ENCODE data around the gene RND3. TPM values are rescaled to one million over a fixed set of nuclear protein-coding genes. Genes with fewer than 3 reads are reported as not detected.
A peak's percentile ranks its signal among the peaks of the same experiment; 100 is the strongest.

Gene RND3, protein sequence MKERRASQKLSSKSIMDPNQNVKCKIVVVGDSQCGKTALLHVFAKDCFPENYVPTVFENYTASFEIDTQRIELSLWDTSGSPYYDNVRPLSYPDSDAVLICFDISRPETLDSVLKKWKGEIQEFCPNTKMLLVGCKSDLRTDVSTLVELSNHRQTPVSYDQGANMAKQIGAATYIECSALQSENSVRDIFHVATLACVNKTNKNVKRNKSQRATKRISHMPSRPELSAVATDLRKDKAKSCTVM
- total RNA-seq: not detected in 2 replicates

DNA sequence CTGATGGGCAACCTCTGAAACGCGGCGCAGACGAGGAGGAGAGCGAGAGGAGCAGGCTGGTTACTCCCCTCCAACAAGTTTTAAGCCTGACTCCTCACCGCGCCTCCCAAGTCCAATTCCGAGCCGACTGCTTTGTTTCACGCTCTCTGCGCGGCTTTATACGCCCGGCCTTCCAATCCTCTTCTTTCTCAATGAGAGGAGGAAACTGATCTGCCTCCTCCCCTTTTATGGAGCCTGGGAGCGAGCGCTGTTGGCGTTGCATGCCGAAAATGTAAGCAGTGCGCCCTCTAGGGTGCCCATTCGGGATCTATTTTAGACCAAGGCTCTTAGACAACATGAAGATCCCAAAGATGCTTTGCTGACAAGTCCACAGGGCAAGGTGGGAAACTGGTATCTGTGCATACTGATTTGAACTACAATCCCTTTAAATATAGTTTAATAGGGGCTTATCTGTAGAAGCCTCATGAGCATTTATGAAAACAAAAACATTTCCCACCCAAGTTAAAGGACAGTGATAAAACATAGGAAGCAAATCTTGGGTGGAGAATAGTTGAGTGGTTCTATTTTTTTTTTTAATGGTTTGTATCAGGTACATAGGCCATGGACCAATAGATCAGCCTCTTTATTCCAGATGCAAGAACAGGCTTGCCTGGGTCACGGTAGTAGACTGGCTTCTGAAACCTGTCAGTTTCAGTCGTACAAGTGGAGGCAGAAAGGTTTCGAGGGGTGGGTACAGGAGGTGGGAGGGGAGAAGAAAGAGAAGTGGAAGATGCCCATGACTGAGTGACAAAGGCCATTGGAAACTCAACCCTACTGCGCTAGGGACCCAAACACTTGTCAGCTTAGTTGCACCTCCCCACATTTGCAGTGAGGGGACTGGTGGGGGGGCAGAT lies at the start of gene RND3:
Gene RND3, minus strand, starts transcription at position 131 of the 893 bp plus-strand sequence. CDS start 250 bp downstream, outside the sequence.
- H3K27me3 Mint-ChIP-seq: peaks cover 52% of the 10 kb centered on the region
- H3K4me1 Mint-ChIP-seq: peaks cover 11% of the 10 kb centered on the region
- intact Hi-C loops (cut with micrococcal nuclease): loop anchor here (1.0 kb wide), 1 partner anchor 890 kb away; no protein-coding TSS in a partner anchor
- H3K9me3 Mint-ChIP-seq: no peaks in the 10 kb centered on the region
- no peaks in the 10 kb centered on the region for H3K36me3 Mint-ChIP-seq (ENCODE audit: low read depth)
- DNase-seq: peak; percentile 85
- peak within 1 kb of the TSS; percentile 63 for H3K4me3 Mint-ChIP-seq
- H3K27ac Mint-ChIP-seq: no peak within 1 kb of the TSS

DNA sequence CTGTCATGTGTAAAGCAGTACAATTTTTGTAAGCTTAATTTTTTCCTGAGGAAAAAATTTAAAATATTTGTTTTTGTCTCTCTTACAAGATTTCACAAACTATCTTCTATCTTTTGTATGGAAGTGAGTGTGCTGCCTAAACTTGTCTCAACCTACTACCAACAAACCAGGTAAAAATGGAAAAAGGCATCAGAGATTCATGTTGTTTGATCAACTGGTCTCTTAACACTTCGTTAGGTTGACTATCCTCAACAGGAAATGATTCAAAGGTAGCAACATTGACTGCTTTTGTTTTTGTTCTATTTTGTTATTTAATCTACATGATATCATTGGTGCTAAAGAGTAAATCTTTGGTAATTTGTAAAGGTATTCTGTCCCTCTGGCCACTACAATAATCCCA lies 47.7 kb upstream of the RND3 start:
- H3K4me3 Mint-ChIP-seq: no peak overlapping the region
- H3K9me3 Mint-ChIP-seq: no peaks in the 10 kb centered on the region
- H3K4me1 Mint-ChIP-seq: no peaks in the 10 kb centered on the region
- H3K27ac Mint-ChIP-seq: no peak overlapping the region
- H3K27me3 Mint-ChIP-seq: no peaks in the 10 kb centered on the region
- intact Hi-C loops (cut with micrococcal nuclease): no loop called here
- no peaks in the 10 kb centered on the region for H3K36me3 Mint-ChIP-seq (ENCODE audit: low read depth)
- no peak for DNase-seq

DNA sequence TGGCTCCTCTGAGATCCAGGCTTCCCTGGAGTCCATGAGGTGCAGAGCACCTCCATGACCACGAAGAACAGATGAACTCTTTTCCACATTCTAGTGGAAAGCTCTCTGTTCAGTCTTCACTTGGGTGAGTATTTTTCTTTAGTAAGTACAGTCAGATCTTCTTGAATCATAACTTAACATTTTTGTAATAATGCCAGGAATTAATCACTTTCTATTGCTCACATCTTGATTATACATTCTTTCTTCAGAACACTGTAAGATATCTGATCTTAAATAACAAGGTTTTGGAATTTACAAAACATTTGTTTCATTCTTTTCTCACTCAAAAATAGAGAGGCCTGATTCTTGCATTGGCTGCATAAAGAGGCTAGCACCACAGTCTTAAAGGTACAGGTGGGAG lies 45.4 kb upstream of the RND3 start:
- no peaks in the 10 kb centered on the region for H3K9me3 Mint-ChIP-seq
- H3K27me3 Mint-ChIP-seq: no peaks in the 10 kb centered on the region
- no peak overlapping the region for H3K27ac Mint-ChIP-seq
- no peaks in the 10 kb centered on the region for H3K36me3 Mint-ChIP-seq (ENCODE audit: low read depth)
- H3K4me3 Mint-ChIP-seq: no peak overlapping the region
- H3K4me1 Mint-ChIP-seq: no peaks in the 10 kb centered on the region
- DNase-seq: no peak
- intact Hi-C loops (cut with micrococcal nuclease): no loop called here

DNA sequence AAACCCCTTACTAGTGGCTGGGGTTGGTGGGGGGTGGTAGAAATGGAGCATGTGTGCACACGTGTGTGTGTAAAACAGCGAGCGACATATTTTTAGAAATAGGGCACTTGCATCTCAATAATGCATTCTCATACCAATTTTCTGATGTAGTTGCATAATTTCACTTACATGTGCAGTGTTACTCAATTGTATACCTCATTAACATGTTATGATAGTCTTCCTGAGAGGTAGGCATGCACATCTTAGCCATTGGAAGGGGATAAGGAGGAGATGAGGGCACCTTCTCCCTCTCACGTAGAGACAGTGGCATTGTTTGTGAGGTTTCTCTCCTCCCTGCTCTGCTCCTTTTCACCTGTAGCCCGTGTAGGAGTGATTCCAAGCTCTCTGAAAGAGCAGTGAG lies 44.6 kb upstream of the RND3 start:
- H3K27me3 Mint-ChIP-seq: no peaks in the 10 kb centered on the region
- no peak overlapping the region for H3K4me3 Mint-ChIP-seq
- no peak overlapping the region for H3K27ac Mint-ChIP-seq
- intact Hi-C loops (cut with micrococcal nuclease): no loop called here
- H3K36me3 Mint-ChIP-seq (ENCODE audit: low read depth): no peaks in the 10 kb centered on the region
- no peaks in the 10 kb centered on the region for H3K9me3 Mint-ChIP-seq
- DNase-seq: no peak
- no peaks in the 10 kb centered on the region for H3K4me1 Mint-ChIP-seq

DNA sequence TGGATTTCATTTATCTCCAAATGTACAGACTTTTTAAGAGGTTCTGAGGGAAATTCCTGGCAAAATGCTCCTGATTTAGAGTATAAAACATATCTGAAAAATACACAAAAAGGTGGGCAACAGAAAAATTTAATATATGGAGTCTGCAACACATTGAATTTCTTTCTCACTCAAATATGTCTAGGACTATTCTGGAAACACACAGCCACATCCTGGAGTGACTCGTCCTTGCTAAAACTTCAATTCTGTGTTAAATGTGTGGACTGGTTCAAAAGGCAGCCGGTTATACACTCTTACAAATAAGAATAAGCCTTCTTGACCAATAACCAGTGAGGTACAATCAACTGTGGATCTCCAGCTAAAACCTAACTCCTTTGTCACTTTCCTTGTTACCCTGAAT lies 44.1 kb upstream of the RND3 start:
- intact Hi-C loops (cut with micrococcal nuclease): no loop called here
- DNase-seq: no peak
- Mint-ChIP-seq H3K36me3 (ENCODE audit: low read depth) (no peaks in the 10 kb centered on the region), H3K9me3 (no peaks in the 10 kb centered on the region), H3K27me3 (no peaks in the 10 kb centered on the region), H3K4me3 (no peak overlapping the region), H3K27ac (no peak overlapping the region), H3K4me1 (no peaks in the 10 kb centered on the region)

DNA sequence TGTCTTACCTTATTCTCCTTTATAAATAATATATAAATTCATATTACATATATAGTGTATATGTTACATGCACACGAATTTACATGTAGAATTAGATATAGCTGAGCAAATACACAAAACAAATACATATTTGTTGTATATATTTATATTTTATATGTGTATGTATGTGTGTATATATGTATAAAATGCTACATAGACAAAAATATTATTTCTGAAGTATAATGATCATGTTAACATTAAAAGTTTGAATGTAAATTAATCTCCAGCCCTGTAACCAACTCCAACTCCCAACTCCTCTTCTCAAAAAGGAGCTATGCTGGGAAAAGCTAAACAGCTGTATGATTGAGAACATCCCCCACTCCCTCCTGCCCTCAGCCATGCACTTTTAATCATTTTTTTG lies 42.7 kb upstream of the RND3 start:
- H3K9me3 Mint-ChIP-seq: no peaks in the 10 kb centered on the region

DNA sequence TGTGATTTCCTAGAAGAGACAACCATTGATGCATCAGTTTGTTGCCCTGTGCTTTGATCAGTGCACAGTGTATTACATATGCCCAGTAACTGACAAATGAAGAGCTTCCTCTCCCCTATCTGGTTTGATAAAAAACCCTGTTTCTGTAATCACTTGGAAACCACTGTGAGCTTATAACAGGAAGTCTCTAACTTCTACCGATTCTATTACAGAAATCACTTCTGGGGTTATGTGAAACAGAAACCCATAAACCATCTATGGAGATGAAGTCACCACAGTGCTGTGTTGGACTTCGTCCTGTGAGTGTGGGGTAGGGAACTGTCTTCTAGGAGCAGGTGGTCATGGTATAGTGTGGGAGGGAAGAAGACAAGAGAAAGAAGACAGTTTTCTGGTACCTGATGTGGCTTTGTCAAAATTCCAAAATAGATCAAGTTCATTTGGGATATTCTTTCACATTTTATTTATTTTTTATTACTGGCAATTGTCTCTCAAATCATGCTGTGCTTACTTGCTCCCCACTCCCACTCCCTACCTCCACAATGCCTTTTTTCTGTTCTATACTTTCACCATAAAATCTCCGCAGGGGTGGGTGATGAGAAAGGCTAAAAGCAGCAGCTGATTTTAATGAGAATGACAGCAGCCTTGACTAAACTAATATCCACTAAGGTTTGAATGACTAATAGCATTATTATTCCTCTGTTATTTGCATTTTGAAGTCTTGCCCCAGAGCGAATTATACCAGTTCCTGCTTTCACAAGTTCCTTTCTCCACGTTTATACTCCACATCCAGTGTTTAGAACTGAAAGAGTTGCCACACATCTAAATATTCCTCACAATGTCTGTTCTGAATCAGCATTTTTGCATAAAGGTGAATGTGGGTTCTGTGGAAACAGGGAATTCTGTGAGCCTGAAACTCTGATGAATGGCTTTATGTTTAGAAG lies 41.7 kb upstream of the RND3 start:
- H3K9me3 Mint-ChIP-seq: no peaks in the 10 kb centered on the region
- intact Hi-C loops (cut with micrococcal nuclease): no loop called here
- no peak overlapping the region for H3K4me3 Mint-ChIP-seq
- H3K27me3 Mint-ChIP-seq: no peaks in the 10 kb centered on the region
- H3K4me1 Mint-ChIP-seq: no peaks in the 10 kb centered on the region
- H3K36me3 Mint-ChIP-seq (ENCODE audit: low read depth): no peaks in the 10 kb centered on the region
- no peak for DNase-seq
- no peak overlapping the region for H3K27ac Mint-ChIP-seq

More for the DNA sequence above, 42.7 kb upstream of the RND3 start:
- intact Hi-C loops (cut with micrococcal nuclease): no loop called here
- no peak overlapping the region for H3K4me3 Mint-ChIP-seq
- no peaks in the 10 kb centered on the region for H3K4me1 Mint-ChIP-seq
- H3K27ac Mint-ChIP-seq: no peak overlapping the region
- no peak for DNase-seq
- no peaks in the 10 kb centered on the region for H3K27me3 Mint-ChIP-seq
- no peaks in the 10 kb centered on the region for H3K36me3 Mint-ChIP-seq (ENCODE audit: low read depth)

DNA sequence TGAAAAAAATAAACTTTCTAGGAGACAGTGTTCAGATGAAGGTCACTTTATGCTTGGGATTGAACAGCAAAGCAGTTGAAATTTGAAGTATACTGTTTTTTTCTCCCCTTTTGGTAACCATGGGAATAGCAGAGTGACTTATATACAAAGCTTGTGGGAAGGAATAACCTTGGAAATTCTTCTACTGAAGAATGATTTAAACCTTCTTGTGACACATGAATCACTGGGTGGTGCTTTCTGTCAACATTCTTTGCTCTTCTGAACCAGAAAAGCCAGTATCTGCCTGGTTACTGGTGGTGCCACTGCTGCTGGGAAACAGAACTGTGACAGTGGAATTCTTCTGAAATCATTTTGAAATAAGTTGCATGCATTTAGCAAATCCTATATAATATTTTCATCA lies 39.4 kb upstream of the RND3 start:
- Mint-ChIP-seq H3K4me3 (no peak overlapping the region), H3K9me3 (peaks cover 6% of the 10 kb centered on the region), H3K27me3 (no peaks in the 10 kb centered on the region), H3K36me3 (ENCODE audit: low read depth) (no peaks in the 10 kb centered on the region), H3K27ac (no peak overlapping the region), H3K4me1 (no peaks in the 10 kb centered on the region)
- intact Hi-C loops (cut with micrococcal nuclease): no loop called here
- DNase-seq: no peak

DNA sequence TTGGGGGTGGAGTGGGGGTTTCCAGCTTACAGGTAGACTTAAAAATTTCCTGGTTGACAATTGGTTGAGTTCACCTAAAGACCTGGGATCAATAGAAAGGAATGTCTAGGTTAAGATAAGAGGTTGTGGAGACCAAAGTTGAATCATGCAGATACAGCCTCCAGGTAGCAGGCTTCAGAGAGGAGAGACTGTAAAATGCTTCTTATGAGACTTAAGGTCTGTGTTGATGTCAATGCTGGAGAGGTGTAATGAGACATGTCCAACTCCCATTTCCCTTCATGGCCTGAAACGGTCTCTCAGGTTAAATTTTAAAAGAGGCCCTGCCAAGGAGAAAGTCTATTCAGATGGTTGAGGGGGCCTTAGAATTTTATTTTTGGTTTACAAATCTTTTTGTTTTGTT lies 38.5 kb upstream of the RND3 start:
- no peak for DNase-seq
- intact Hi-C loops (cut with micrococcal nuclease): no loop called here
- H3K4me1 Mint-ChIP-seq: no peaks in the 10 kb centered on the region
- no peak overlapping the region for H3K27ac Mint-ChIP-seq
- peaks cover 6% of the 10 kb centered on the region for H3K9me3 Mint-ChIP-seq
- H3K27me3 Mint-ChIP-seq: no peaks in the 10 kb centered on the region
- no peak overlapping the region for H3K4me3 Mint-ChIP-seq
- no peaks in the 10 kb centered on the region for H3K36me3 Mint-ChIP-seq (ENCODE audit: low read depth)

DNA sequence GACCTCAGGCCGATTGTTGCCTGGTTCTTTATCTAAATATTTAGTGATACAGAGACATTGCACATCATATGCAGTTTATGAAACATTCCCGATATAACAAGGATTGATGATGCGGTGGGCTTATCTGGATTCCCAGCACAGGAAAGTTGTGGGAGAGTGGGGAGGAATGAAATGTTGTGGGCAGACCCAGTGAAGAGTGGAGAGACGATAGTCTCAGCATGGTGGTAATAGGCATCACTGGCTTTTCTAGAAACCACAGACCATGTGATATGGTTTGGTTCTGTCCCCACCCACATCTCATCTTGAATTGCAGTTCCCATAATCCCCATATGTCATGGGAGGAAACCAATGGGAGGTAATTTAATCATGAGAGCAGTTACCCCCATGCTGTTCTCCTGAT lies 34.8 kb upstream of the RND3 start:
- Mint-ChIP-seq H3K27me3 (no peaks in the 10 kb centered on the region), H3K27ac (no peak overlapping the region), H3K4me1 (no peaks in the 10 kb centered on the region), H3K4me3 (no peak overlapping the region), H3K36me3 (ENCODE audit: low read depth) (no peaks in the 10 kb centered on the region), H3K9me3 (peaks cover 6% of the 10 kb centered on the region)
- DNase-seq: no peak
- intact Hi-C loops (cut with micrococcal nuclease): no loop called here

DNA sequence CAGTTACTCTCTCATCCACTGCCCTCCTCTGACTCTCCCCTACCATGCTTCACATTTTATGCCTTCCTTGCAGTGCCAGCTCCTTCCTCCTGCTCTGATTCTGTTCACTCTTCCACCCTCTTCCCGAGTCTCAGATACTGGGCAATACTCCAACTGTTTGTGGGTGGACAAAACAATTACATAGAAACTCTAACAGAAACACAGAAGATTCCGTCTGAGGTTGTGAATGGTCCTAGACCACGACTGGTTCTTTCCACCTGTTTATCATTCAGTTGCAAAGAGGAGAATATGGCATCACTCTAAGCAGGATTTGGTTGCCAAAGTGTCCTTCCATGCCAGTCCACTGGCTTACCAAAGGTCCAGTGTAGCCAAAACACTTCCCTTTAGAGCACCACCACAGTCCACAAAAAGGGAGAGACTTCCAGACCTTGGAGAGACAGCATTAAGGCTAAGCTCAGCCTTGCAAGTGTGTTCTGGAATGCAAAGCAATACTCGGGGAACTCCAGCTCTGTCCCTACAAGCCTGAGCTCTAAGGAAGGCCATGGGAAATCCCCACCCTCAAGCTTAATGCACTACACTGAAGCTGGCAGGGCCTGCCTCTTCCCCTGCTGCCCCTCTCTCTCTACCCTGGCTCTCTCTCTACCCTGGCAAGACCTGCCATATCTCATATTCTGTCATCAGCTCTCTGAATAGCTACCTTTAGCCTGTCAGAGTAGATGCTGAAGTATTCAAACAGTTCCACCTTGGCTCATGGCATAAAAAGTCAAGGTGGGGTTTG lies 33.6 kb upstream of the RND3 start:
- H3K27ac Mint-ChIP-seq: no peak overlapping the region
- DNase-seq: no peak
- H3K4me1 Mint-ChIP-seq: no peaks in the 10 kb centered on the region
- H3K27me3 Mint-ChIP-seq: no peaks in the 10 kb centered on the region
- no peak overlapping the region for H3K4me3 Mint-ChIP-seq
- no peaks in the 10 kb centered on the region for H3K36me3 Mint-ChIP-seq (ENCODE audit: low read depth)
- H3K9me3 Mint-ChIP-seq: peaks cover 6% of the 10 kb centered on the region
- intact Hi-C loops (cut with micrococcal nuclease): no loop called here

DNA sequence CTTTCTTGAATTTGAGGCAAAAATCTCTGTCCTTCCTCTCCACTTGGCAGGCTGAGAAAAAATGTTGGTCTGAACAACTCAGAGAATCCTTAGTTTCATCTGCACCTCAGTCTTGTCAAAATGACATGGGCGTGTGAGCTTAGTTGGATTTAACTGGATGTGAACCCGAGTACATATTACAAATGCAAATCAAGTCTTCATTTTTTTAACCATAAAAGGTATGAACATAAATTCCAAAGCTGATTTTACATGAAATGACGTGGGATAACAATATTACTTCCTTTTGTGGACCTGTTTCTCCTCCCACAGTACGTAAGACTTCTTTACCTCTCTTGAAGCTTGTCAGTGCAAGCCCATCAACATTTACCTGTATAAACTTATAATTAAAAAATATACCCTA lies 32.6 kb upstream of the RND3 start:
- Mint-ChIP-seq H3K4me1 (no peaks in the 10 kb centered on the region), H3K27me3 (no peaks in the 10 kb centered on the region), H3K27ac (no peak overlapping the region), H3K4me3 (no peak overlapping the region), H3K9me3 (peaks cover 6% of the 10 kb centered on the region), H3K36me3 (ENCODE audit: low read depth) (no peaks in the 10 kb centered on the region)
- intact Hi-C loops (cut with micrococcal nuclease): no loop called here
- DNase-seq: no peak

DNA sequence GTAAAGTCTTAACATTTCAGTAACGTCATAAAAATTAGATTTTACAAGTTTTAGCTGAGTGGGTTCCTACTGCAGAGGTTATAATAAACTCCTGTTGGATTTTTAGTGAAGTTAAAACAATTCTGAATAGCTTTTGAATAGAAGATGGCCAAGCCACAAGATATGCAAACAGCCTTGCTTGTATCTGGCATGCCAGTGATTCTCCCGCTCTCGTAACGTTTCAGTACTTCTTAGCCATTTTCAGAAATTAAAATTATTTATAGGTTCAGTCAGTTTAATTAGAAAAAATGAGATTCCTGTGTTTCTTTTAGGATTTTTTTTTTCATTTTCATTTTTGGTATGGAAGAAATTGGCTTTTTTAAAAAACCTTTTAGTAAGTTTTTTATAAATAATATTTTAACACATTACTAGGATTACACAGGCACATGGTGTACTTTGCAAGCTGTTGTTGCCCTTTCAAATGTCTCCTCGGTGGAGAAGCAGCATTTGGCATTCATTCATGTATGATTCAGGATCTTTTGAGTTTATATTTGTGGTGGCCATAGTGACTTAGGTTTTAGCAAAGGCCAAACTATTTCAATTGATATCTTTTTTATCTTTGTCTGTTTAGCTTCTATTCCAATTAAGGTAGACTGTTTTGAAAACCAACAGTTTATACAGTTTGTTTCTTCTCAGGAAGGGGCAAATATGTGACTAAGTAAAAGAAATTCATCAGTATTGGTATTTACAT lies 30.6 kb upstream of the RND3 start:
- no peak overlapping the region for H3K27ac Mint-ChIP-seq
- intact Hi-C loops (cut with micrococcal nuclease): no loop called here
- no peaks in the 10 kb centered on the region for H3K27me3 Mint-ChIP-seq

More for the DNA sequence above, 30.6 kb upstream of the RND3 start:
- Mint-ChIP-seq H3K9me3 (peaks cover 5% of the 10 kb centered on the region), H3K36me3 (ENCODE audit: low read depth) (no peaks in the 10 kb centered on the region), H3K4me1 (no peaks in the 10 kb centered on the region), H3K4me3 (no peak overlapping the region)
- no peak for DNase-seq
